Stimulated activated CD8-positive, alpha-beta memory T cell treated with anti-CD3 and anti-CD28 coated beads, Interleukin-2, amount 100 ng/mL, for 1 hour (primary cell): ENCODE measurements around the gene FARS2.

ENCODE experiments used
- DNase-seq, 2 donors: peaks; one replicate each; pipeline ENCODE4 v3.0.0-alpha.2; 2020; ENCODE audit warnings: low read depth in 2 of 2

FARS2 gene

GRCh38 chr6:5425267-5425666 lies 164.0 kb downstream of the FARS2 start:
- no peak for DNase-seq

DNA sequence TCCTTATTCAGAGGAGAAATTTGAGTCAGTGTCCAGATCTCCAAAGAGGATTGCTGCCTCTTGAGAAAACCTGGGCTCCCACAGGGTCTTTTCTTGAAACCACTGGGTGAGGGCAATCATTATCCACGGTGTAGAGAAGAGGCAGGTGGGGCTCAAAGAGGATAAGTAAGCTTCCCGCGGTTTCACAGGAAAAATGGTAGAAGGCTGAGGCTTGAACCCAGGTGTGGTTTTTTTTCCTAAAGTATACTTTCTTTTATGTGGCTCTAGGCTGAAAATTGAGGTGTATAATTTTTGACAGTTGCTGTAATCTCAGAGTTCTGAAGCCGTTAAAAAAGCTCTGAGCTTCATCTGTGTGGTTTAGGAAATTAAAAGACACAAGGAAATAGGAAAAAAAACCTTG lies 164.5 kb downstream of the FARS2 start:
- no peak for DNase-seq

DNA sequence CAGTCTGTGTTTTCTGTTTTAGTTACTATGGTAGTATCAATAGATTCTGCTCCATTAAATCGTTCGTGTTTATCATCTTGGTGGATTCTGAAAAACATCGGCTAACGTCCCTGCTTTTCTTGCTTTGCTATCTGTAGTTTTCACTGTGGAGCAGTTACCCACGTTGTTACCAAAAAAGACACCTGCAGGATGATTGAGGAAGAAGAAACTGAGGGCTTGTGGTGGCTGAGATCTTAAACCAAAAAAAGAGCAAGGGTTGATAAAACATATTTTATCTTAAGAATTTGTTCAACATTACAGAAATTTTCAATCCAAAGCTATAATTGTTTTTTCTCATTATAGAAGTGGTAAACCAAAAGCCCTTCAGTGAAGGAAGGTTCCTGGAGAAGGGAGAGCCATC lies 166.3 kb downstream of the FARS2 start:
- DNase-seq, result no peak

DNA sequence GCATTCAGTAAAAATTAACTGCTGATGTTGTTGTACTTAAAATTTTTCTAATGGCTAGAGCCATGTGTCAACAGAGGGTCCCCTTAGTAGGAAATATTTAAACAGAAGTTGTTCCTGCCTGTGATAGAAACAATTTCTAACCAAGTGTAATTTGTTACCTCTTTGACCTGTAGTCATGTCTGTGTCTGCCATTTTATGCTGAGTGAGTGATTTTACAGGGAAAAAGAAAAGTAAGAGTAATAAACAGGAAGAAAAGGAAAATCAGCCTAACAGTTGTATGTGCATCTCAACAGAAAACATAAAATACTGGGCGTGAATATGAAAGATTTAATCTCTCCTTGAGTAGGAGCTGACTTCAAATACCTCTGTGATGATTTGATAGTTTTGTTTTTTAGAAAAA lies 172.0 kb downstream of the FARS2 start:
- DNase-seq, result no peak

- DNase-seq, result no peak
Observed at GRCh38 chr6:5435449-5435848, 174.1 kb downstream of the FARS2 start.

- DNase-seq, result no peak
Observed at GRCh38 chr6:5438922-5439584, 177.7 kb downstream of the FARS2 start.

DNA sequence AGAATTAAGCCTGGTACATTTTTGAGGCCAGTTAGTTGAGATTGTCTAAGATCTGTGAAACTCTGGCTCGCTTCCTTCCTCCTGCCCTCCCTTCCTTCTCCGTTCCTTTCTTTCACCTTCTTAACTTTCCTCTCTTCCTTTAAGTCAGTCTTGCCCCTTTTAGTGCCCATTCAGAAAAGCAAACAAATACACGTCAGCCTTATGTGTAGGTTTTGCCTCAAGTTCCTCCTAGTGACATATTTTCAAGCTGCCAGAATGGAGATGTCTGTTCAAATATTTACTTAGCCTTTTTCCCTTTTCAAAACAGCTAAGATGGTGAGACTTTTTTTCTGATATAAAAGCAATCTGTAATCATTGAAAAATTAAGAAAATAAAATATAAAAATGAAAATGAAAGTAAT lies 178.4 kb downstream of the FARS2 start:
- DNase-seq, result no peak

GRCh38 chr6:5442319-5442718 lies 181.0 kb downstream of the FARS2 start:
- DNase-seq, result no peak

DNA sequence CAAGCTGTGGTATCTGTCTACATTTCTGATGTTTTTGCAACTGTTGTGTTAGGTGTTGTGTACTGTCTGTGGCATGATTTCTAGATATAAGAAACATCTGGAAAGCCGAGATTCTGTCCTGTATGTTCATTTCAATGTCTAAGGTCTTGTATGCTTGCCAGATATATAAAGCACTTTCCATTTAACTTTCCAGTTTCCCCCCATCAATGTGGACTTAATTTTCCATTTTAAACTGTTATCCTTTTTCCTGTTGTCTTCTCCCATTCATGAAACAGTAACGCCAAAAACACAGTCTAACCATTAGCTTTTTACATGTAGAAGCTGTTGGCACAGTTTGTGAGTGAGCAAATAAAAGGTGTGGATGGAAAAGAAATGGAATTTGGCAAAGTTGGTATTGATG lies 181.6 kb downstream of the FARS2 start:
- DNase-seq, result no peak

DNA sequence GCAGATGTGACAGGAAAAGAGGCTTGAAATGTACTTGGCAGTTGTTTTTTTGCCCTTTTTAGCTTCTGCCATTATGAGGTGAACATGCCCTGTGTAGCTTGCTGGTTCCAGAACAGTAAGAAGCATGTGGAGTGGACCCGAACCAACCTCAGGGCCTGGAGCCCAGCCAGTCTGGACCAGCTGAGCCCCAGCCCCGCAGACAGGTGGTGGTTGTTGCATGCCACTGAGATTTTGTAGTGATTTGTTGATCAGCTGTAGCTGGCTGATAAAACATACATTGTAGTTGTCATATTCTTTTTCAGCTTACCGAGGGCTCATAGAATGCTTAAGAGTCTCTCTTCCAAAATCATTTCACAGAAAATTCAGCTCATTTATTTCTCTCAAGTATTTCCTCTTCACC lies 182.2 kb downstream of the FARS2 start:
- no peak for DNase-seq

GRCh38 chr6:5446362-5447075 lies 185.2 kb downstream of the FARS2 start:
- no peak for DNase-seq

DNA sequence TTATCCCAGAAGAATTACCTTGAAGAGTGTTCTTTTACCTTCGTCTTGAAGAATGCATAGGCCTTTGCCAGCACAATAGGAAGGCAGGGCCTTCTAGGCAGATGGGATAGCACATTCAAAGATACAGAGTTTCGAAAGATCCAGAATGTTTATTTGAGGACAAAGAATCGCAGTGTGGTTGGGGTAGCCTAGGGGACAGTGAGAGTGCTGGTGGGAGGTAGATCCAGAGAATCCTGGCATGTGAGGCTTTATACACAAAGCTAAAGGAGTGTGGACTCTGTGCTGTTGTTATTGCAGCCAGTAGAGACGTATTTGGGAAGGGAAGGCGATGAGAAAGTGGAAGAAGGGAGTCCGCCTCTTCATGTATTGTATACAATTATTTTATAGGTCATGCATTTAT lies 186.6 kb downstream of the FARS2 start:
- DNase-seq, result no peak

- DNase-seq, result no peak
Observed at GRCh38 chr6:5450073-5450472, 188.8 kb downstream of the FARS2 start.

GRCh38 chr6:5453546-5453945 lies 192.2 kb downstream of the FARS2 start:
- no peak for DNase-seq

GRCh38 chr6:5455142-5455541 lies 193.8 kb downstream of the FARS2 start:
- DNase-seq, result no peak

DNA sequence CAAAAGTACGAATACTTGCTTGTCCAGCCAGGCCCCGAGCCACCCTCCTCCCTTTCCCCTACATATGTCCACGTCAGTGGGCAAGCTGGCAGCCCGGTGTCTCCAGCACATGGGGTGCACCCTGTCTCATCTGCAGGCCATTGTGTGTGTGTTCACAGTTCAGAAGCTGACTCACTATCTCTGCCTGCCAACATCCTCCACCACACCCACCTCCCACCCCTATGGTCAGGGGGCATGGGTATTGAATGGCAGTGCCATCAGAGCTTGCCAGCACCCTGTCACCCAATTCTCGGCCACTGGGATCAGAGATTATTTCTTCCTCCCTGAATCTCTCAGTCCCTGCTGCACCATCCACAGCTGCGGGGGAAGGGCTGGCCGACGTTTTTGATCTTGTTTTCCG lies 195.7 kb downstream of the FARS2 start:
- no peak for DNase-seq

DNA sequence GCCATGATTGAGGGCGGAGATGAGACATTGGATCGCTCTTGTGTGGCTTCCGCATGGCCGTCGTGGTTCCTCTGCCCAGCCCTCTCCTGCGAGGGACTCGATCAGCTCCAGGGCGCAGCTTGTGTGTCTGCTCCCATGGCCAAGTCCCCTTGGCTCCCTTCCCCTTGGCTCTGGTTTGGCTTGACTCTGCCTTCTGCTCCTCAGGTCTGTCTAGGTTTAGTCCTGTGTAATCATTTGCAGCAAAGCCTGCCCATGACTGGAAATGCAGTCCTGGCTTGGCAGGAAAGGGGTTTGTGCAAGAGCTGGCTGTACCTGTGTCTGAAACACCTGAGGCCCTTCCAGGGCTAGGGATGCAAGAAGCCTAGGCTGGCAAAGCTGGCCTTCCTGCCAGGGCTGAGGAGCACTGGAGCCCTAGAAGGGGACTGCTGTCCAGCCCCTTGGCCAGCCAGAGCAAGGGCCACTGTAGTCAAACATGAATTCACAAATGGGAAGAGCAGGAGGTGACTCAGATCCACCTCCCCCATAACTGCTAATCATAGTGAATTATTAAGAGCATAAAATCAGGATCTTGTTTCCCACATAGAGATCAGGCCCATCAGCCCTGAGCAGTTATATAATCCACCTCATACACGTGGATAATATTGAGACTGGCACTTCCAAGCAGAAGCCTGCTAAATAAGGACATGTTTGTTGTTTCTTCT lies 196.8 kb downstream of the FARS2 start:
- DNase-seq, result no peak

DNA sequence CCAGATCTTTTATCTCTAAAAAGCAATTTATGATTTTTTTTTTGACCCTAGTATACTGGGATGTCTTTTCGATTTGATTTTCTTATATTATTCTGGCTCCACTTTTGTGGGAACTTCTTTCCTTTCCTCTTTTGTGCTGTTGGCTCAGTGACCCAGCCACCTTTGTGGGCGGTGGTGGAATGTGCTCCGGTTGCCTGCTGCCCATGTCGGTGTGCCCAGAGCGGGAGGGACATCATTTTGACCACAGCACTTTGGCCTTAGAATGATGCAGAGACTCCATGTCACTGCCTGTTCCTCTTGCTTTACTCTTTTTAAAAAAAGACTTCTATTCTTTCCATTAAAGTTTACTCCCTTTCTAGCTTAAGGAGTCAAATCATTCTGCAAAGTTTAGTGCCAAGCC lies 198.0 kb downstream of the FARS2 start:
- no peak for DNase-seq

- no peak for DNase-seq
Observed at GRCh38 chr6:5461365-5461764, 200.1 kb downstream of the FARS2 start.

DNA sequence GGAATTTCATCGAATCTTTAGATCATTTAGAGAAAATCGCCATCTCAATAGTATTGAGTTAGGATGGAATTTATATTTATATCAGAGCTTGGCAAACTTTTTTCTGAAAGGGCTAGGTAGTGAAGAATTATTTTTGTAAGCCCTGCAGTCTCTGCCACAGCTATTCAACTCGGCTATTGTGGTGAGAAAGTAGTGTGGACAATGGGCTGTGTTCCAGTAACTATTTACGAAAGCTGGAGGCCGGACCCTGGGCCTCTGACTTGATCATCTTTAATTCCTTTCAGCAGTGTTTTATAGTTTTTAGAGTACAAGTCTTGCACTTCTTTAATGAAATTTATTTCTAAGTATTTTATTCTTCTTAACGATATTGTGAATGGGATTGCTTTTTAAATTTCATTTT lies 201.5 kb downstream of the FARS2 start:
- DNase-seq, result no peak

GRCh38 chr6:5463690-5464089 lies 202.4 kb downstream of the FARS2 start:
- DNase-seq, result no peak

DNA sequence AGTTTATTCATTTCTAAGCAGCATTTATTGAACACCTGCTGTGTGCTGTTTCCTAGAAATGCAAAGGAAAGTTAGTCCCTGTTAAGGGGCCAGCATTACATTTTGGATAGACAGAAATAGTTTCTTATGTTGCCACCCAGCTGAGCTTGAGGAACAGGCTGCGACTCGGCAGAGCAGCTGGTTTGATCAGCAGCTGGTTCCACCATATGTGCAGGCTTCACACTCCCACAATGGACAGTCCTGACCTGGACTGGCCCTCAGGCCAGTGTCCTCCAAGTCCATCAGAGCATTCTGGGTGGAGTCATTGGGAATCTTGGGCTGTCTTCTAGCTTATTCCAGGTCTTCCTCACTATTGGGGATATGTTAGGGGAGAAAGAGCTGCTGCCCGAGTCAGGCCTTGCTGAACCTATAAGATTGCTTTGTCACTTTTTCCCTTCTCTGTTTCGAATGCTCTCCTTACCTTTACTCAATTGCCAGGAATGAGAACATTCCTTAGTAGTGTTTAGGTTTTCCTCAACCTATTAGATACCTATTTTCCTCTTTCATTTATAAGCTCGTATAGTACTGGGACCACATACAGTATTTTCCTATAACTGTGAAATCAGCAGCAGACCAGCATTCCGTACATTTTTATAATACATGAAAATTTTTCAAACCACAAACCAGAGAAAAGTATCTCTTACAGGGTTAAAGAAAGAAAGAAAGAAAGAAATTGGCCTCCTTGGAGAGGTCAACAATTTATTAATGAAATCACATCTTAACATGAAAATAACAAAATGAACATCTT lies 203.0 kb downstream of the FARS2 start:
- DNase-seq, result no peak
